Measurements from ENCODE around the gene CRTAP.

DNA sequence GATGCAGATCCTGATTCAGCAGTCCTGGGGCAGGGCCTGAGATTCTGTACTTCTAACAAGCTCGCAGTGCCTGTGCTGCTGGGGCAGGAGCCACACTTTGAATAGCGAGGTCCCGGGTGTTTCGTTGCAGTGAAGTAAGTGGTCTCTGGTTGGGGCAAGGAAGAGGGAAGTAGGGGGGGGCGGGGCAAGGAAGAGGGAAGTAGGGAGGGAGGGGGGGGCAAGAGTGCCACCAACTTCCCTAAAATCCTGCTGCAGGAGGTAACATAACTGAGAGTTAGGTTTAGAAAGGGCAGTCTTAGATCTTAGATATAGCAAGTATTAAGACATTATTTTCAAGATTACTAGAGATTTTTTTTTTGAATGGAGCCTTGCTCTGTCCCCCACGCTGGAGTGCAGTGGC lies 35.5 kb downstream of the CRTAP start:
- TF ChIP-seq, protein P1, sequence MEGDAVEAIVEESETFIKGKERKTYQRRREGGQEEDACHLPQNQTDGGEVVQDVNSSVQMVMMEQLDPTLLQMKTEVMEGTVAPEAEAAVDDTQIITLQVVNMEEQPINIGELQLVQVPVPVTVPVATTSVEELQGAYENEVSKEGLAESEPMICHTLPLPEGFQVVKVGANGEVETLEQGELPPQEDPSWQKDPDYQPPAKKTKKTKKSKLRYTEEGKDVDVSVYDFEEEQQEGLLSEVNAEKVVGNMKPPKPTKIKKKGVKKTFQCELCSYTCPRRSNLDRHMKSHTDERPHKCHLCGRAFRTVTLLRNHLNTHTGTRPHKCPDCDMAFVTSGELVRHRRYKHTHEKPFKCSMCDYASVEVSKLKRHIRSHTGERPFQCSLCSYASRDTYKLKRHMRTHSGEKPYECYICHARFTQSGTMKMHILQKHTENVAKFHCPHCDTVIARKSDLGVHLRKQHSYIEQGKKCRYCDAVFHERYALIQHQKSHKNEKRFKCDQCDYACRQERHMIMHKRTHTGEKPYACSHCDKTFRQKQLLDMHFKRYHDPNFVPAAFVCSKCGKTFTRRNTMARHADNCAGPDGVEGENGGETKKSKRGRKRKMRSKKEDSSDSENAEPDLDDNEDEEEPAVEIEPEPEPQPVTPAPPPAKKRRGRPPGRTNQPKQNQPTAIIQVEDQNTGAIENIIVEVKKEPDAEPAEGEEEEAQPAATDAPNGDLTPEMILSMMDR (IDR thresholded peaks at IDR 0.05) = no peak
- no peak for TF ChIP-seq POLR2A (IDR thresholded peaks at IDR 0.05)
- TF ChIP-seq POLR2AphosphoS5 (IDR thresholded peaks at IDR 0.05) = no peak
